Progenitor cell of endocrine pancreas (in vitro differentiated cells): ENCODE results near the gene PDE7B. TPM values are rescaled to one million over a fixed set of nuclear protein-coding genes. Genes with fewer than 3 reads are reported as not detected.
A peak's percentile ranks its signal among the peaks of the same experiment; 100 is the strongest.

ENCODE experiments used
- DNase-seq: peaks from one replicate; pipeline ENCODE4 v3.0.0; 2021; ENCODE audit warnings: low spot score; ENCODE audit not compliant: unreplicated experiment
- H3K27ac Mint-ChIP-seq: 2 replicates; pipeline ENCODE4 v1.8.0; 2021; ENCODE audit warnings: mild to moderate bottlenecking, moderate library complexity, mixed read lengths
- H3K27me3 Mint-ChIP-seq: 2 replicates; pipeline ENCODE4 v1.8.0; 2021; ENCODE audit warnings: mixed read lengths
- H3K36me3 Mint-ChIP-seq: 2 replicates; pipeline ENCODE4 v1.8.0; 2022; ENCODE audit warnings: mixed read lengths; ENCODE audit not compliant: insufficient read depth
- H3K4me1 Mint-ChIP-seq: 2 replicates; pipeline ENCODE4 v1.8.0; 2021; ENCODE audit warnings: low read depth, mixed read lengths
- H3K4me3 Mint-ChIP-seq: 2 replicates; pipeline ENCODE4 v1.8.0; 2021; ENCODE audit warnings: low read depth, mild to moderate bottlenecking, moderate library complexity, mixed read lengths
- H3K9me3 Mint-ChIP-seq: 2 replicates; pipeline ENCODE4 v1.8.0; 2021; ENCODE audit warnings: low read depth, mixed read lengths
- CTCF ChIP-seq: fragments of 200-600 bp; sonication (generic); IDR thresholded peaks from one replicate; pipeline ENCODE4 v1.5.0; 2021; ENCODE audit warnings: antibody characterized with exemption, mild to moderate bottlenecking; ENCODE audit not compliant: unreplicated experiment
- total RNA-seq: library from RNA; stranded (reverse); gene quantifications from 2 replicates; pipeline ENCODE4 v1.2.1, GENCODE V29; 2021

Gene PDE7B
- total RNA-seq, 1 donor from 2014 or later: 0.07 TPM

GRCh38 chr6:135920689-135921088 lies 69.2 kb downstream of the PDE7B start:
- no peaks in the 10 kb centered on the region for H3K9me3 Mint-ChIP-seq
- no peak for DNase-seq
- no peaks in the 10 kb centered on the region for H3K36me3 Mint-ChIP-seq
- H3K4me3 Mint-ChIP-seq: no peak overlapping the region
- H3K27me3 Mint-ChIP-seq: no peaks in the 10 kb centered on the region
- TF ChIP-seq CTCF: no peak
- no peak overlapping the region for H3K27ac Mint-ChIP-seq
- no peaks in the 10 kb centered on the region for H3K4me1 Mint-ChIP-seq

GRCh38 chr6:135921188-135921587 lies 69.7 kb downstream of the PDE7B start:
- no peaks in the 10 kb centered on the region for H3K9me3 Mint-ChIP-seq
- TF ChIP-seq CTCF: no peak
- no peak for DNase-seq
- H3K27ac Mint-ChIP-seq: no peak overlapping the region
- no peaks in the 10 kb centered on the region for H3K4me1 Mint-ChIP-seq
- H3K27me3 Mint-ChIP-seq: no peaks in the 10 kb centered on the region
- no peak overlapping the region for H3K4me3 Mint-ChIP-seq
- no peaks in the 10 kb centered on the region for H3K36me3 Mint-ChIP-seq

- Mint-ChIP-seq H3K4me1 (no peaks in the 10 kb centered on the region), H3K36me3 (no peaks in the 10 kb centered on the region), H3K27ac (no peak overlapping the region), H3K4me3 (no peak overlapping the region), H3K9me3 (no peaks in the 10 kb centered on the region), H3K27me3 (no peaks in the 10 kb centered on the region)
- DNase-seq: no peak
- no peak for TF ChIP-seq CTCF
These were observed 70.7 kb downstream of the PDE7B start for GRCh38 chr6:135922174-135922573.

- no peaks in the 10 kb centered on the region for H3K9me3 Mint-ChIP-seq
- DNase-seq: no peak
- no peak for TF ChIP-seq CTCF
- H3K36me3 Mint-ChIP-seq: no peaks in the 10 kb centered on the region
- no peaks in the 10 kb centered on the region for H3K4me1 Mint-ChIP-seq
- no peak overlapping the region for H3K4me3 Mint-ChIP-seq
- H3K27ac Mint-ChIP-seq: no peak overlapping the region
- H3K27me3 Mint-ChIP-seq: no peaks in the 10 kb centered on the region
These were observed 71.2 kb downstream of the PDE7B start for GRCh38 chr6:135922746-135923145.

GRCh38 chr6:135932651-135933050 lies 81.2 kb downstream of the PDE7B start:
- DNase-seq: no peak
- Mint-ChIP-seq H3K4me3 (no peak overlapping the region), H3K4me1 (peaks cover 7% of the 10 kb centered on the region), H3K9me3 (peaks cover 10% of the 10 kb centered on the region), H3K27ac (peak overlapping the region; percentile 73), H3K27me3 (no peaks in the 10 kb centered on the region), H3K36me3 (no peaks in the 10 kb centered on the region)
- TF ChIP-seq CTCF: no peak
